Tibial nerve (tissue), 4 donors: ENCODE results near the gene ZSCAN32. TPM values are rescaled to one million over a fixed set of nuclear protein-coding genes. Genes with fewer than 3 reads are reported as not detected.

Source experiments
- DNase-seq, 2 donors: peaks; one replicate each; pipeline ENCODE4 v3.0.0-alpha.2; 2019; ENCODE audit warnings: low spot score in 2 of 2
- H3K27ac ChIP-seq, 4 donors: fragments of 200-600 bp; sonication (generic) in 3 of 4; one replicate each; pipeline ENCODE4 v1.5.1; 2017 to 2019; ENCODE audit warnings: mild to moderate bottlenecking in 1 of 4
- H3K27me3 ChIP-seq, 2 donors: fragments of 200-600 bp; sonication (generic) in 1 of 2; one replicate each; pipeline versions ENCODE4 v1.5.1 to v1.6.0; 2017 to 2019
- H3K36me3 ChIP-seq, 3 donors: fragments of 200-600 bp; sonication (generic); one replicate each; pipeline ENCODE4 v1.5.1; 2018 to 2019
- H3K4me1 ChIP-seq, 4 donors: fragments of 200-600 bp; sonication (generic) in 3 of 4; one replicate each; pipeline ENCODE4 v1.5.1; 2017 to 2019
- H3K4me3 ChIP-seq, 4 donors: fragments of 200-600 bp; sonication (generic) in 3 of 4; one replicate each; pipeline ENCODE4 v1.5.1; 2017 to 2019; ENCODE audit warnings: mild to moderate bottlenecking in 1 of 4, moderate library complexity in 1 of 4
- H3K9me3 ChIP-seq, 4 donors: fragments of 200-600 bp; sonication (generic) in 3 of 4; one replicate each; pipeline ENCODE4 v1.5.1; 2017 to 2019
- CTCF ChIP-seq, 5 experiments: fragments of 200-600 bp in 3 of 5; fragments of 450-650 bp in 2 of 5; sonication (generic) in 3 of 5; IDR thresholded peaks; one replicate each; pipeline ENCODE4 v1.5.1; 2016 to 2019; ENCODE audit warnings: antibody characterized with exemption in 5 of 5, mild to moderate bottlenecking in 3 of 5, moderate library complexity in 2 of 5
- EP300 ChIP-seq, 2 donors: sonication (generic); formaldehyde crosslinking; IDR thresholded peaks; one replicate each; pipeline ENCODE4 v1.6.1; 2017; ENCODE audit warnings: antibody characterized with exemption in 2 of 2, mild to moderate bottlenecking in 1 of 2
- POLR2A ChIP-seq, 2 donors: fragments of 450-650 bp; IDR thresholded peaks; one replicate each; pipeline ENCODE4 v1.6.1; 2017; ENCODE audit warnings: antibody characterized with exemption in 2 of 2, mild to moderate bottlenecking in 2 of 2, moderate library complexity in 2 of 2
- WGBS, 2 donors: methylation state at CpG; one replicate each; pipeline ENCODE4 v1.1.5; 2018; 5-methylcytosine and 5-hydroxymethylcytosine counted together
- total RNA-seq, 4 donors: library from RNA; depleted of rRNA; stranded (reverse); fragments of >200 nt; gene quantifications; one replicate each; pipeline ENCODE4 v1.1.0, GENCODE V29; 2016

The ZSCAN32 gene
- total RNA-seq, 4 donors from 2014 or later = 8.7 to 22.3 (median 14.0) TPM

- Histone ChIP-seq H3K4me1 (no peaks in the 10 kb centered on the region), H3K27ac (no peak overlapping the region), H3K9me3 (peaks cover 0 to 18% (median 0%) of the 10 kb centered on the region in 4 donors), H3K4me3 (no peak overlapping the region), H3K36me3 (no peaks in the 10 kb centered on the region), H3K27me3 (no peaks in the 10 kb centered on the region)
- DNase-seq = no peak
- 61 to 71% methylated on average over 10 of the region's 10 CpGs for WGBS, 2 donors
- no peak for TF ChIP-seq EP300 (IDR thresholded peaks at IDR 0.05)
- TF ChIP-seq CTCF (IDR thresholded peaks at IDR 0.05) = no peak
- no peak for TF ChIP-seq POLR2A (IDR thresholded peaks at IDR 0.05)
Observed at GRCh38 chr16:3347586-3347985, 53.2 kb downstream of the ZSCAN32 start.

DNA sequence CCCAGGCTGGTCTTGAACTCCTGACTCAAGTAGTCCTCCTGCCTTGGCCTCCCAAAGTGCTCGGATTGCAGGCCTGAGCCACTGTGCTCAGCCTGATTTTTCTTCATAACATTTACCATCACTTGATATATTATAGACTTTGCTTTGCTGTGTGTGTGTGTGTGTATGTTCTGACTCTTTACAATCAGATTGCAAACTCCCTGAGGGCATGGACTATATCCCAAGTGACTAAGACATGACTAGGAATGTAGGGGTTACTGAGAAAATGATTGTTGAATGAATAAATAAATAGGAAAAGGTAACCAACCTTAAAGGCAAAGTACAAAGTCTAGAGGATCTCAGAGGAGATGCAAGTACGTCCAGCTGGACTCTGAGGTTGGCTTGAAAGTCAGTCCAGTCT is 54.8 kb downstream of the ZSCAN32 start:
- no peaks in the 10 kb centered on the region for H3K36me3 ChIP-seq
- no peaks in the 10 kb centered on the region for H3K4me1 ChIP-seq
- TF ChIP-seq EP300 (IDR thresholded peaks at IDR 0.05) = no peak
- no peak for TF ChIP-seq CTCF (IDR thresholded peaks at IDR 0.05)
- no peak for TF ChIP-seq POLR2A (IDR thresholded peaks at IDR 0.05)
- no peak overlapping the region for H3K27ac ChIP-seq
- DNase-seq = no peak
- no peaks in the 10 kb centered on the region for H3K27me3 ChIP-seq
- peaks cover 0 to 12% (median 0%) of the 10 kb centered on the region in 4 donors for H3K9me3 ChIP-seq
- H3K4me3 ChIP-seq = no peak overlapping the region
- WGBS, 2 donors = 56 to 63% methylated on average over 2 of the region's 2 CpGs

Other genes with a start within 250 kb of the ZSCAN32 start
- not detected for gene OR1F1, start 212.8 kb downstream of the ZSCAN32 start, total RNA-seq
- gene ZNF200, start 165.8 kb downstream of the ZSCAN32 start, total RNA-seq = 10 to 100 TPM in 1 of 4 donors, 1 to 10 TPM in 3; 5.2 to 10.2 (median 9.1) TPM
- 1 to 10 TPM in 2 of 4 donors, under 1 TPM in 2; 0.39 to 8.1 (median 1.1) TPM for gene MEFV, start 144.4 kb downstream of the ZSCAN32 start, total RNA-seq
- 10 to 100 TPM; 37.3 to 66.0 (median 55.5) TPM for gene ZNF263, start 117.5 kb downstream of the ZSCAN32 start, total RNA-seq
- 1 to 10 TPM; 6.1 to 8.3 (median 6.6) TPM for gene TIGD7, start 95.6 kb downstream of the ZSCAN32 start, total RNA-seq
- gene ZNF75A, start 95.5 kb downstream of the ZSCAN32 start, total RNA-seq = 10 to 100 TPM; 24.0 to 28.2 (median 25.7) TPM
- 1 to 10 TPM in 1 of 4 donors, under 1 TPM in 2, not detected in 1; 0.44 to 1.2 (median 0.59) TPM for gene OR2C1, start 45.1 kb downstream of the ZSCAN32 start, total RNA-seq
- gene ZNF174, start 211 bp upstream of the ZSCAN32 start, total RNA-seq = 10 to 100 TPM; 12.0 to 16.7 (median 13.1) TPM
- 1 to 10 TPM; 2.2 to 3.1 (median 2.7) TPM for gene ZNF597, start 42.5 kb upstream of the ZSCAN32 start, total RNA-seq
- gene NAA60, start 42.7 kb upstream of the ZSCAN32 start, total RNA-seq = 10 to 100 TPM; 27.6 to 37.8 (median 28.0) TPM
- not detected for gene C16orf90, start 94.5 kb upstream of the ZSCAN32 start, total RNA-seq
- gene CLUAP1, start 100.0 kb upstream of the ZSCAN32 start, total RNA-seq = 10 to 100 TPM; 22.3 to 36.9 (median 29.7) TPM
- under 1 TPM; 0.59 to 0.90 (median 0.75) TPM for gene NLRC3, start 176.4 kb upstream of the ZSCAN32 start, total RNA-seq
- 1 to 10 TPM; 4.8 to 8.1 (median 5.6) TPM for gene SLX4, start 210.6 kb upstream of the ZSCAN32 start, total RNA-seq